Left colon (tissue), 2 donors: ENCODE data around the gene PAPOLG. TPM values are rescaled to one million over a fixed set of nuclear protein-coding genes. Genes with fewer than 3 reads are reported as not detected.
A peak's percentile ranks its signal among the peaks of the same experiment; 100 is the strongest.

Source experiments
- ATAC-seq: fragments of 200-7000 bp; cut with Tn5 transposase; one replicate; pipeline ENCODE4 v1.9.1; 2020; ENCODE audit warnings: mild to moderate bottlenecking, moderate library complexity
- DNase-seq, 2 donors: peaks; one replicate each; pipeline ENCODE4 v3.0.0-alpha.2; 2020
- intact Hi-C, 2 donors: fragments of 100-400 bp; cut with DNase I in 1 of 2; cut with micrococcal nuclease in 1 of 2; formaldehyde crosslinking; loops; one replicate each; pipeline versions ENCODE4 v1.11.2 to v1.14.0; 2022; cut with DNase I, micrococcal nuclease
- long read RNA-seq: library from polyadenylated mRNA; unstranded; transcript quantifications from one replicate; pipeline ENCODE4 v2.0.0, GENCODE V29; 2021
- total RNA-seq, 2 donors: library from RNA; stranded (reverse); fragmentation: NEBNext Ultra II Directional; extraction: Animal tissue kit (Norgen Biotek cat#: 25700); gene quantifications; one replicate each; pipeline ENCODE4 v1.2.1, GENCODE V29; 2021
- donor health status: DM: no; HTN: no; CAD: no.
- donor health status: DM: yes; HTN: yes; CAD: no.

PAPOLG gene
- 10 to 100 TPM in 1 of 2 donors, 1 to 10 TPM in 1; 9.3 to 13.5 TPM for total RNA-seq
- long read RNA-seq, full-length matches to known transcripts, result 1 of 6 reads
- long read RNA-seq, partial matches to known transcripts, result 1 of 6 reads
- long read RNA-seq, other reads (novel, unspliced or antisense), result 4 of 6 reads

- intact Hi-C loops, result no loop called here
- ATAC-seq, result peak; percentile 100
Observed at GRCh38 chr2:60756097-60757087, at the start of gene PAPOLG. Gene PAPOLG (plus strand): TSS chr2:60756268. CDS start chr2:60756479, 211 bp downstream.

GRCh38 chr2:60707750-60708371, 48.2 kb upstream of the PAPOLG start:
- ATAC-seq, result peak; percentile 54
- DNase-seq, result no peak
- intact Hi-C loops, result loop anchor here in 1 of 2 donors (2.0 kb wide), 1 partner anchor 291 kb away; no protein-coding TSS in a partner anchor

More at GRCh38 chr2:60756097-60757087, at the start of gene PAPOLG:
- DNase-seq, result peak; percentile 96 to 99

GRCh38 chr2:60708630-60709320, 47.3 kb upstream of the PAPOLG start:
- intact Hi-C loops, result no loop called here
- no peak for DNase-seq
- no peak for ATAC-seq

DNA sequence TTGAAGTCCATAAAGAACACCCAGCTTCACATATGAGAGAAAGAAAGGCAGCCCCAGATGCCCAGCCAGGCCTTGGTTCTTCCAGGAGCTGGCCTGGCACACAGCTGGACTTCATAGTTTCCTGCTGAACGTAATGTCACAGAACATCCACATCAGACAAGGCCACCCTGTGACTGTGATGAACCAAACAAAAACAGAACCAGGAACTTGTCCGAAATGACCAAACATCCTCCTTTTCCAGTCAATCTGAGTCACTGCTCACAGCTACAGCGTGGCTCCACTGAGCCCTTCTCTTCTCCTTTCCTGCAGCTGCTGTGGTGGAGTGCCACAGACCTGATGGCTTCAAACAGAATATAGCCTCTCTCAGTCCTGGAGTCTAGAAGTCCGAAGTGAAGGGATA, 45.4 kb upstream of the PAPOLG start:
- DNase-seq (no peak), ATAC-seq (no peak)
- intact Hi-C loops, result no loop called here

GRCh38 chr2:60715561-60715960, 40.5 kb upstream of the PAPOLG start:
- intact Hi-C loops, result no loop called here
- ATAC-seq, result no peak
- DNase-seq, result no peak

GRCh38 chr2:60717691-60718090, 38.4 kb upstream of the PAPOLG start:
- no peak for DNase-seq
- intact Hi-C loops, result no loop called here
- ATAC-seq, result no peak

GRCh38 chr2:60719331-60719730, 36.7 kb upstream of the PAPOLG start:
- DNase-seq, result no peak
- no peak for ATAC-seq
- intact Hi-C loops, result no loop called here

DNA sequence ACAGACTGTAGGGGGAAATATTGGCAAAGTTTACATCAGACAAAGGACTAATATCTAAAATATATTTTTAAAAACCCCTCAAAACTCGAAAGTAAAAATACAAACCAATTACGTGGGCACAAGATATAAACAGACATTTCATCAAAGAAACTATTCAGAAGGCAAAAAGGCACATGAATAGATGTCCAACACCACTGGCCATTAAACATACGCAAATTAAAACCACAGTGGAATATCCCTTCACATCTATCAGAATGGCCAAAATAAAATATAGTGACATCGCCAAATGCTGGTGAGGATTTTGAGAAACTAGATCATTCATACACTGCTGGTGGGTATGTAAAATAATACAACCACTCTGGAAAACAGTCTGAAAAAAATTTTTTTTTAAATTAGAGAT, 30.6 kb upstream of the PAPOLG start:
- DNase-seq (no peak), ATAC-seq (no peak)
- intact Hi-C loops, result no loop called here

GRCh38 chr2:60728855-60729254, 27.2 kb upstream of the PAPOLG start:
- DNase-seq (no peak), ATAC-seq (no peak)
- intact Hi-C loops, result no loop called here

GRCh38 chr2:60735496-60736250, 20.4 kb upstream of the PAPOLG start:
- peak; percentile 56 for ATAC-seq
- intact Hi-C loops, result no loop called here
- peak in 1 of 2 donors; percentile 17 for DNase-seq

DNA sequence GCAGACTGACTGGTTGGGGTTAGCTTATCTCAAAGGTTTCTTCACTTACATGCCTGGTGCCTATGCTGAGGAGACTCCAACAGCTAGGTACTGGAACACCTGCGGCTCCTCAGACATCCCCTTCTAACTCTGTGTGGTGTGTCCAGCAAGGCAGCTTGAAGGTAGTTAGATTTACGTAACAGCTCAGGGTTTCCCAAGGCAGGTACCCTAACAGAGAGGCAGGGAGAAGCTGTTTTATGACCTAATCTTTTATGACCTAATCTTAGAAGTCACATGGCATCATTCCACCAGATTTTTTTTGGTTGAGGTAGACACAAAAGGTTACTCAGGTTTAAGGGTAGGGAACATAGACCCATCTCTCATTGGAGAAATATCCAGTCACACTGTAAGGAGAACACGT, 17.4 kb upstream of the PAPOLG start:
- ATAC-seq (no peak), DNase-seq (no peak)
- intact Hi-C loops, result no loop called here

- intact Hi-C loops, result no loop called here
- ATAC-seq, result no peak
- no peak for DNase-seq
Observed at GRCh38 chr2:60739156-60739555, 16.9 kb upstream of the PAPOLG start.

- no peak for DNase-seq
- intact Hi-C loops, result no loop called here
- no peak for ATAC-seq
Observed at GRCh38 chr2:60741576-60741975, 14.5 kb upstream of the PAPOLG start.

GRCh38 chr2:60742419-60742818, 13.6 kb upstream of the PAPOLG start:
- intact Hi-C loops, result no loop called here
- DNase-seq (no peak), ATAC-seq (no peak)

DNA sequence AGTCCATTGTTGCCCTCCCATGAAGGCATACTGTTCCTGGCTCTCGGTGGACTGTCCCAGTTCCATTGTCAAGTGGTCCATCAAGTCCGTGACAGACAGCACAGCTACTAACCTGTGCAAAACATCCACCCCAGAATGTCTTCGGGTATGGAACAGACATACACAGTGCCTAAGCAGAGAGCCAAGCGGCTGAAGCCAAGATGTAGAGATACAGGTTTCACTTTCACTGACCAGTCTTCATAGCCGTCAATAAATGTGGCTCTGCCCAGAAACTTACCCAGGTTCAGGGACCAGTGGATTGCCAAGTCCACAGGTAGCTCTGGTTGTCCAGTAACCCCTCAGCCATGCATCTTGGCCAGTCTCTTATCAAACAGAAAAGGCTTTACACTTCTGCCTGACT, 10.7 kb upstream of the PAPOLG start:
- DNase-seq (no peak), ATAC-seq (no peak)
- intact Hi-C loops, result no loop called here

DNA sequence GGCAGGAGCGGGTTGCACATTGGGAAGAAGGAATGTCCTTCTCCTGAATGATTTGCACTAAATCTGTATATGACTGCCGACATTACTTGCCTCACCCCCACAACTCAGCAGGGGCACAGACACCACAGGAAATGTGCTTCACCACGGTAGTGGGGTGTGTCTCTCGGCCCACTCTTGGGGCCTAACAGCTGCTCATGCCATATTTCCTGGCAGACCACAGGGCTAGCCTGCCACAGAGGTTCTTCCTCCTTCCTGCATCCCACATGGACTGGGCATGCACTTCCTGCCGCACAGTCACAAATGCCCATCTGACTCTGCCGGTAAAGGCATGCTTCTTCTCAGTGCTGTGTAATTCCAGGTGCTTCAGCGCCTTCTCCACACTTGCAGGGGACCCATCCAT, 10.3 kb upstream of the PAPOLG start:
- DNase-seq, result no peak
- ATAC-seq, result no peak
- intact Hi-C loops, result no loop called here

- intact Hi-C loops, result no loop called here
- ATAC-seq, result no peak
Observed at GRCh38 chr2:60746318-60746717, 9.8 kb upstream of the PAPOLG start.

GRCh38 chr2:60759654-60760053, 3.6 kb downstream of the PAPOLG start:
- DNase-seq (no peak), ATAC-seq (no peak)
- intact Hi-C loops, result no loop called here

More at GRCh38 chr2:60746318-60746717, 9.8 kb upstream of the PAPOLG start:
- DNase-seq, result no peak
